ENCODE measurements around the gene ZNF513. TPM values are rescaled to one million over a fixed set of nuclear protein-coding genes. Genes with fewer than 3 reads are reported as not detected.

Gene ZNF513
- total RNA-seq, 1 experiment from 2014 or later, result 23.6 TPM

DNA sequence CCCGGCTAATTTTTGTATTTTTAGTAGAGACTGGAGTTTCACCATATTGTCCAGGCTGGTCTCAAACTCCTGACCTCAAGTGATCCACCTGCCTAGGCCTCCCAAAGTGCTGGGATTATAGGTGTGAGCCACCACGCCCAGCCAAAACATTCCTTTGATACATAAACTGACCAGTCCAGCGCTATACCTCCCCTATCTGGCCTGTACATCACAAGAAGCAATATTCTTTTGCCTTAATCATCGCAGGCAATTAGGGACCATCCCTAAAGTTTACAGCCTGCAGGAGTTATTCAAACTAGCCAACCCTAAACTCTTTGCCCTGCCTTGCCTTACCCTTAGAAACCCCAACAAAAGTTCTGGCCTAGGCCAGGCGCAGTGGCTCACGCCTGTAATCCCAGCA, 35.6 kb upstream of the ZNF513 start (continued):
- TF ChIP-seq, protein P1, sequence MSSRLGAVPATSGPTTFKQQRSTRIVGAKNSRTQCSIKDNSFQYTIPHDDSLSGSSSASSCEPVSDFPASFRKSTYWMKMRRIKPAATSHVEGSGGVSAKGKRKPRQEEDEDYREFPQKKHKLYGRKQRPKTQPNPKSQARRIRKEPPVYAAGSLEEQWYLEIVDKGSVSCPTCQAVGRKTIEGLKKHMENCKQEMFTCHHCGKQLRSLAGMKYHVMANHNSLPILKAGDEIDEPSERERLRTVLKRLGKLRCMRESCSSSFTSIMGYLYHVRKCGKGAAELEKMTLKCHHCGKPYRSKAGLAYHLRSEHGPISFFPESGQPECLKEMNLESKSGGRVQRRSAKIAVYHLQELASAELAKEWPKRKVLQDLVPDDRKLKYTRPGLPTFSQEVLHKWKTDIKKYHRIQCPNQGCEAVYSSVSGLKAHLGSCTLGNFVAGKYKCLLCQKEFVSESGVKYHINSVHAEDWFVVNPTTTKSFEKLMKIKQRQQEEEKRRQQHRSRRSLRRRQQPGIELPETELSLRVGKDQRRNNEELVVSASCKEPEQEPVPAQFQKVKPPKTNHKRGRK (CRISPR knock-in tag; IDR thresholded peaks at IDR 0.05; ENCODE audit: borderline replicate concordance), result no peak
- TF ChIP-seq NR3C1 (CRISPR knock-in tag; conservative IDR thresholded peaks at IDR 0.05; ENCODE audit: low read depth), result no peak
- no peak for TF ChIP-seq TEAD4 (CRISPR knock-in tag; IDR thresholded peaks at IDR 0.05)

- Mint-ChIP-seq H3K27ac (no peak overlapping the region), H3K9me3 (peaks cover 8% of the 10 kb centered on the region), H3K27me3 (ENCODE audit: low read depth) (peaks cover 13% of the 10 kb centered on the region), H3K4me3 (no peak overlapping the region), H3K36me3 (peaks cover 4% of the 10 kb centered on the region; the same call in 1 of the 2 replicates), H3K4me1 (peaks cover 11% of the 10 kb centered on the region)
- TF ChIP-seq, protein P2, sequence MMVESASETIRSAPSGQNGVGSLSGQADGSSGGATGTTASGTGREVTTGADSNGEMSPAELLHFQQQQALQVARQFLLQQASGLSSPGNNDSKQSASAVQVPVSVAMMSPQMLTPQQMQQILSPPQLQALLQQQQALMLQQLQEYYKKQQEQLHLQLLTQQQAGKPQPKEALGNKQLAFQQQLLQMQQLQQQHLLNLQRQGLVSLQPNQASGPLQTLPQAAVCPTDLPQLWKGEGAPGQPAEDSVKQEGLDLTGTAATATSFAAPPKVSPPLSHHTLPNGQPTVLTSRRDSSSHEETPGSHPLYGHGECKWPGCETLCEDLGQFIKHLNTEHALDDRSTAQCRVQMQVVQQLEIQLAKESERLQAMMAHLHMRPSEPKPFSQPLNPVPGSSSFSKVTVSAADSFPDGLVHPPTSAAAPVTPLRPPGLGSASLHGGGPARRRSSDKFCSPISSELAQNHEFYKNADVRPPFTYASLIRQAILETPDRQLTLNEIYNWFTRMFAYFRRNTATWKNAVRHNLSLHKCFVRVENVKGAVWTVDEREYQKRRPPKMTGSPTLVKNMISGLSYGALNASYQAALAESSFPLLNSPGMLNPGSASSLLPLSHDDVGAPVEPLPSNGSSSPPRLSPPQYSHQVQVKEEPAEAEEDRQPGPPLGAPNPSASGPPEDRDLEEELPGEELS (CRISPR knock-in tag; IDR thresholded peaks at IDR 0.05), result no peak
- TF ChIP-seq, protein P3, sequence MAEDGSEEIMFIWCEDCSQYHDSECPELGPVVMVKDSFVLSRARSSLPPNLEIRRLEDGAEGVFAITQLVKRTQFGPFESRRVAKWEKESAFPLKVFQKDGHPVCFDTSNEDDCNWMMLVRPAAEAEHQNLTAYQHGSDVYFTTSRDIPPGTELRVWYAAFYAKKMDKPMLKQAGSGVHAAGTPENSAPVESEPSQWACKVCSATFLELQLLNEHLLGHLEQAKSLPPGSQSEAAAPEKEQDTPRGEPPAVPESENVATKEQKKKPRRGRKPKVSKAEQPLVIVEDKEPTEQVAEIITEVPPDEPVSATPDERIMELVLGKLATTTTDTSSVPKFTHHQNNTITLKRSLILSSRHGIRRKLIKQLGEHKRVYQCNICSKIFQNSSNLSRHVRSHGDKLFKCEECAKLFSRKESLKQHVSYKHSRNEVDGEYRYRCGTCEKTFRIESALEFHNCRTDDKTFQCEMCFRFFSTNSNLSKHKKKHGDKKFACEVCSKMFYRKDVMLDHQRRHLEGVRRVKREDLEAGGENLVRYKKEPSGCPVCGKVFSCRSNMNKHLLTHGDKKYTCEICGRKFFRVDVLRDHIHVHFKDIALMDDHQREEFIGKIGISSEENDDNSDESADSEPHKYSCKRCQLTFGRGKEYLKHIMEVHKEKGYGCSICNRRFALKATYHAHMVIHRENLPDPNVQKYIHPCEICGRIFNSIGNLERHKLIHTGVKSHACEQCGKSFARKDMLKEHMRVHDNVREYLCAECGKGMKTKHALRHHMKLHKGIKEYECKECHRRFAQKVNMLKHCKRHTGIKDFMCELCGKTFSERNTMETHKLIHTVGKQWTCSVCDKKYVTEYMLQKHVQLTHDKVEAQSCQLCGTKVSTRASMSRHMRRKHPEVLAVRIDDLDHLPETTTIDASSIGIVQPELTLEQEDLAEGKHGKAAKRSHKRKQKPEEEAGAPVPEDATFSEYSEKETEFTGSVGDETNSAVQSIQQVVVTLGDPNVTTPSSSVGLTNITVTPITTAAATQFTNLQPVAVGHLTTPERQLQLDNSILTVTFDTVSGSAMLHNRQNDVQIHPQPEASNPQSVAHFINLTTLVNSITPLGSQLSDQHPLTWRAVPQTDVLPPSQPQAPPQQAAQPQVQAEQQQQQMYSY (CRISPR knock-in tag; IDR thresholded peaks at IDR 0.05), result no peak
- TF ChIP-seq RELA (CRISPR knock-in tag; IDR thresholded peaks at IDR 0.05; ENCODE audit: borderline replicate concordance) (no peak), NR1H2 (CRISPR knock-in tag; IDR thresholded peaks at IDR 0.05) (no peak), ZNF317 (CRISPR knock-in tag; IDR thresholded peaks at IDR 0.05; ENCODE audit: borderline replicate concordance, low read depth) (no peak), OVOL2 (CRISPR knock-in tag; IDR thresholded peaks at IDR 0.05; ENCODE audit: borderline replicate concordance) (no peak), TP53 (CRISPR knock-in tag; IDR thresholded peaks at IDR 0.05) (no peak), ATF2 (CRISPR knock-in tag; IDR thresholded peaks at IDR 0.05; ENCODE audit: borderline replicate concordance, low read depth) (no peak), ATF1 (CRISPR knock-in tag; IDR thresholded peaks at IDR 0.05) (no peak), SP1 (CRISPR knock-in tag; conservative IDR thresholded peaks at IDR 0.05) (no peak), NR3C1 (CRISPR knock-in tag; conservative IDR thresholded peaks at IDR 0.05; ENCODE audit: low read depth) (no peak), HMGA2 (CRISPR knock-in tag; IDR thresholded peaks at IDR 0.05) (no peak), GTF2I (CRISPR knock-in tag; conservative IDR thresholded peaks at IDR 0.05) (no peak), MXD4 (CRISPR knock-in tag; IDR thresholded peaks at IDR 0.05; ENCODE audit: borderline replicate concordance) (no peak)
- TF ChIP-seq, protein P4, sequence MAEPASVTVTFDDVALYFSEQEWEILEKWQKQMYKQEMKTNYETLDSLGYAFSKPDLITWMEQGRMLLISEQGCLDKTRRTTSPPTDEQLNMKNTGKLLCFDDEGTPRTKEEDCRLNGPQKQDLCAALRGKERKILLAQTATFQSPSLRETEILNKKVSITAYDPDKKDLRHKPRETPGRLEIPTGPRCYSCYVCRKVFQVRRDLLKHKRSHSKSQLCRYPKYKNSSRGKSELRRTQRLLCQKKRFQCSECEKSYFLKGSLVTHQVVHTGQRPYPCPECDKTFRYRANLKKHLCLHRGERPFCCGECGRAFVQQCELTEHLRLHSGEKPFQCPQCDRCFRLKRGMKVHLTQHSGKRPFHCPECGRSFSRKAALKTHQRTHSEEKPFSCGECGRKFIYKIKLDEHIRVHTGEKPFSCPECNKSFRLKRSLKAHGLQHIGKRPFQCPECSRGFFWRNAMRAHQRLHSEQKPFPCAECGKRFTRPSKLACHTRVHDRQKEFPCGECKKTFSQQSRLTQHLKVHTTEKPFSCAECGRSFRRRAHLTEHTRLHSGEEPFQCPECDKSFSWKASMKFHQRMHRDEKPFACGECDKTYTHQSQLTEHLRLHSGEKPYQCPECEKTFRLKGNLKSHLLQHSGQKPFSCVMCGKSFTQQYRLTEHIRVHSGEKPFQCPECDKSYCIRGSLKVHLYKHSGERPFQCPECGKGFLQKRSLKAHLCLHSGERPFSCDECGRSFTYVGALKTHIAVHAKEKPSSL (CRISPR knock-in tag; conservative IDR thresholded peaks at IDR 0.05), result no peak
- TF ChIP-seq, protein P5, sequence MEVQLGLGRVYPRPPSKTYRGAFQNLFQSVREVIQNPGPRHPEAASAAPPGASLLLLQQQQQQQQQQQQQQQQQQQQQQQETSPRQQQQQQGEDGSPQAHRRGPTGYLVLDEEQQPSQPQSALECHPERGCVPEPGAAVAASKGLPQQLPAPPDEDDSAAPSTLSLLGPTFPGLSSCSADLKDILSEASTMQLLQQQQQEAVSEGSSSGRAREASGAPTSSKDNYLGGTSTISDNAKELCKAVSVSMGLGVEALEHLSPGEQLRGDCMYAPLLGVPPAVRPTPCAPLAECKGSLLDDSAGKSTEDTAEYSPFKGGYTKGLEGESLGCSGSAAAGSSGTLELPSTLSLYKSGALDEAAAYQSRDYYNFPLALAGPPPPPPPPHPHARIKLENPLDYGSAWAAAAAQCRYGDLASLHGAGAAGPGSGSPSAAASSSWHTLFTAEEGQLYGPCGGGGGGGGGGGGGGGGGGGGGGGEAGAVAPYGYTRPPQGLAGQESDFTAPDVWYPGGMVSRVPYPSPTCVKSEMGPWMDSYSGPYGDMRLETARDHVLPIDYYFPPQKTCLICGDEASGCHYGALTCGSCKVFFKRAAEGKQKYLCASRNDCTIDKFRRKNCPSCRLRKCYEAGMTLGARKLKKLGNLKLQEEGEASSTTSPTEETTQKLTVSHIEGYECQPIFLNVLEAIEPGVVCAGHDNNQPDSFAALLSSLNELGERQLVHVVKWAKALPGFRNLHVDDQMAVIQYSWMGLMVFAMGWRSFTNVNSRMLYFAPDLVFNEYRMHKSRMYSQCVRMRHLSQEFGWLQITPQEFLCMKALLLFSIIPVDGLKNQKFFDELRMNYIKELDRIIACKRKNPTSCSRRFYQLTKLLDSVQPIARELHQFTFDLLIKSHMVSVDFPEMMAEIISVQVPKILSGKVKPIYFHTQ (CRISPR knock-in tag; IDR thresholded peaks at IDR 0.05), result no peak
- TF ChIP-seq, protein P6, sequence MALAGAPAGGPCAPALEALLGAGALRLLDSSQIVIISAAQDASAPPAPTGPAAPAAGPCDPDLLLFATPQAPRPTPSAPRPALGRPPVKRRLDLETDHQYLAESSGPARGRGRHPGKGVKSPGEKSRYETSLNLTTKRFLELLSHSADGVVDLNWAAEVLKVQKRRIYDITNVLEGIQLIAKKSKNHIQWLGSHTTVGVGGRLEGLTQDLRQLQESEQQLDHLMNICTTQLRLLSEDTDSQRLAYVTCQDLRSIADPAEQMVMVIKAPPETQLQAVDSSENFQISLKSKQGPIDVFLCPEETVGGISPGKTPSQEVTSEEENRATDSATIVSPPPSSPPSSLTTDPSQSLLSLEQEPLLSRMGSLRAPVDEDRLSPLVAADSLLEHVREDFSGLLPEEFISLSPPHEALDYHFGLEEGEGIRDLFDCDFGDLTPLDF (CRISPR knock-in tag; IDR thresholded peaks at IDR 0.05), result no peak
- ATAC-seq (no peak), DNase-seq (ENCODE audit: low spot score) (no peak)
- ChIA-PET POLR2A (no interaction called here), CTCF (no interaction called here)
Measured at GRCh38 chr2:27412419-27413152, 32.1 kb upstream of the ZNF513 start.

Measured in WTC11 (cell line).